HEK293T (cell line): ENCODE measurements around the gene CDH4.

ENCODE experiments used
- BHLHE40 ChIP-seq: fragments of 450-650 bp; IDR thresholded peaks from 2 replicates; pipeline ENCODE4 v1.6.1; 2016; ENCODE audit warnings: mild to moderate bottlenecking, moderate library complexity, borderline replicate concordance
- ELF4 ChIP-seq: fragments of 450-650 bp; IDR thresholded peaks from 2 replicates; pipeline ENCODE4 v1.6.1; 2017; ENCODE audit warnings: antibody characterized with exemption
- FOXA1 ChIP-seq: fragments of 450-650 bp; IDR thresholded peaks from 2 replicates; pipeline ENCODE4 v1.6.1; 2016; ENCODE audit warnings: mild to moderate bottlenecking
- FOXK2 ChIP-seq: fragments of 450-650 bp; IDR thresholded peaks from 2 replicates; pipeline ENCODE4 v1.6.1; 2016; ENCODE audit warnings: mild to moderate bottlenecking
- FOXM1 ChIP-seq: fragments of 450-650 bp; IDR thresholded peaks from 2 replicates; pipeline ENCODE4 v1.6.1; 2017; ENCODE audit warnings: mild to moderate bottlenecking, borderline replicate concordance
- HDGF ChIP-seq: fragments of 450-650 bp; IDR thresholded peaks from 2 replicates; pipeline ENCODE4 v1.6.1; 2017; ENCODE audit warnings: antibody characterized with exemption, borderline replicate concordance
- L3MBTL2 ChIP-seq: fragments of 450-650 bp; conservative IDR thresholded peaks from 2 replicates; pipeline ENCODE4 v1.6.1; 2016; ENCODE audit warnings: mild to moderate bottlenecking
- LEF1 ChIP-seq: fragments of 450-650 bp; IDR thresholded peaks from 2 replicates; pipeline ENCODE4 v1.6.1; 2017; ENCODE audit warnings: mild to moderate bottlenecking, borderline replicate concordance
- NFRKB ChIP-seq: fragments of 450-650 bp; IDR thresholded peaks from 2 replicates; pipeline ENCODE4 v1.6.1; 2016; ENCODE audit warnings: mild to moderate bottlenecking, moderate library complexity
- SP1 ChIP-seq: fragments of 450-650 bp; IDR thresholded peaks from 2 replicates; pipeline ENCODE4 v1.6.1; 2017
- SUZ12 ChIP-seq: fragments of 450-650 bp; IDR thresholded peaks from 2 replicates; pipeline ENCODE4 v1.6.1; 2016; ENCODE audit warnings: mild to moderate bottlenecking
- TARDBP ChIP-seq: fragments of 450-650 bp; IDR thresholded peaks from 2 replicates; pipeline ENCODE4 v1.6.1; 2016
- ZNF384 ChIP-seq: fragments of 450-650 bp; IDR thresholded peaks from 2 replicates; pipeline ENCODE4 v1.6.1; 2016

- TF ChIP-seq HDGF, result no peak
- TF ChIP-seq NFRKB, result no peak
- no peak for TF ChIP-seq FOXK2
- no peak for TF ChIP-seq TARDBP
- no peak for TF ChIP-seq FOXA1
- TF ChIP-seq LEF1, result no peak
- no peak for TF ChIP-seq SP1
- TF ChIP-seq SUZ12, result no peak
- no peak for TF ChIP-seq ELF4
- TF ChIP-seq L3MBTL2, result no peak
- no peak for TF ChIP-seq FOXM1
- no peak for TF ChIP-seq BHLHE40
- no peak for TF ChIP-seq ZNF384
Observed at GRCh38 chr20:61733891-61734732, 482.1 kb downstream of the CDH4 start.
